DOHH2 (cell line): Measurements from ENCODE around the gene PIK3AP1.

ENCODE experiments used
- H3F3A ChIP-seq: fragments of 200-600 bp; sonication (generic), shearing (Covaris generic); 2 replicates; pipeline ENCODE4 v1.6.0; 2016; ENCODE audit warnings: antibody characterized with exemption, mild to moderate bottlenecking; ENCODE audit not compliant: control insufficient read depth, insufficient read depth
- H3K27ac ChIP-seq: fragments of 200-600 bp; sonication (generic); 2 replicates; pipeline ENCODE4 v1.5.1; 2014; ENCODE audit warnings: low read depth, mild to moderate bottlenecking, low read length, moderate library complexity
- H3K27me3 ChIP-seq: fragments of 200-600 bp; sonication (generic); 2 replicates; pipeline ENCODE4 v1.6.1; 2014; ENCODE audit warnings: mild to moderate bottlenecking, low read length, mixed read lengths; ENCODE audit not compliant: control insufficient read depth
- H3K36me3 ChIP-seq: fragments of 200-600 bp; sonication (generic); 2 replicates; pipeline ENCODE4 v1.6.1; 2014; ENCODE audit warnings: mild to moderate bottlenecking, low read length, moderate library complexity, mixed read lengths; ENCODE audit not compliant: control insufficient read depth
- H3K4me1 ChIP-seq: fragments of 200-600 bp; sonication (generic); 2 replicates; pipeline ENCODE4 v1.6.1; 2014; ENCODE audit warnings: mild to moderate bottlenecking, low read length, mixed read lengths; ENCODE audit not compliant: control insufficient read depth
- H3K4me2 ChIP-seq: fragments of 200-600 bp; sonication (generic); 2 replicates; pipeline ENCODE4 v1.6.0; 2014; ENCODE audit warnings: mild to moderate bottlenecking, low read length, moderate library complexity
- H3K4me3 ChIP-seq: fragments of 200-600 bp; sonication (generic); 2 replicates; pipeline ENCODE4 v1.5.1; 2014; ENCODE audit warnings: mild to moderate bottlenecking, low read length, mixed read lengths
- H3K79me2 ChIP-seq: fragments of 200-600 bp; sonication (generic); 2 replicates; pipeline ENCODE4 v1.6.1; 2014; ENCODE audit warnings: mild to moderate bottlenecking, low read length, mixed read lengths; ENCODE audit not compliant: control insufficient read depth
- H3K9me2 ChIP-seq: fragments of 200-600 bp; sonication (generic); replicated peaks from 2 replicates; pipeline ENCODE4 v1.6.1; 2014; ENCODE audit warnings: mild to moderate bottlenecking, low read length, mixed read lengths; ENCODE audit not compliant: control insufficient read depth
- H3K9me3 ChIP-seq: fragments of 200-600 bp; sonication (generic); 2 replicates; pipeline ENCODE4 v1.6.1; 2014; ENCODE audit warnings: antibody characterized with exemption, low read length, mixed read lengths; ENCODE audit not compliant: control insufficient read depth, insufficient read depth
- H4K20me1 ChIP-seq: fragments of 200-600 bp; sonication (generic); 2 replicates; pipeline ENCODE4 v1.6.0; 2014; ENCODE audit warnings: low read depth, mild to moderate bottlenecking, antibody characterized with exemption, low read length, moderate library complexity; ENCODE audit not compliant: control insufficient read depth, insufficient read depth
- EZH2phosphoT487 ChIP-seq: fragments of 200-600 bp; sonication (generic); IDR thresholded peaks from 2 replicates; pipeline ENCODE4 v1.6.1; 2017; ENCODE audit warnings: borderline replicate concordance, mild to moderate bottlenecking, antibody characterized with exemption, low read length, moderate library complexity, mixed read lengths
- TF ChIP-seq, protein P1 (sequence below): fragments of 200-600 bp; sonication (generic); IDR thresholded peaks from one replicate; pipeline ENCODE4 v1.5.1; 2014; ENCODE audit warnings: antibody characterized with exemption, mild to moderate bottlenecking, low read depth, low read length; ENCODE audit not compliant: poor library complexity, severe bottlenecking

The PIK3AP1 gene

DNA sequence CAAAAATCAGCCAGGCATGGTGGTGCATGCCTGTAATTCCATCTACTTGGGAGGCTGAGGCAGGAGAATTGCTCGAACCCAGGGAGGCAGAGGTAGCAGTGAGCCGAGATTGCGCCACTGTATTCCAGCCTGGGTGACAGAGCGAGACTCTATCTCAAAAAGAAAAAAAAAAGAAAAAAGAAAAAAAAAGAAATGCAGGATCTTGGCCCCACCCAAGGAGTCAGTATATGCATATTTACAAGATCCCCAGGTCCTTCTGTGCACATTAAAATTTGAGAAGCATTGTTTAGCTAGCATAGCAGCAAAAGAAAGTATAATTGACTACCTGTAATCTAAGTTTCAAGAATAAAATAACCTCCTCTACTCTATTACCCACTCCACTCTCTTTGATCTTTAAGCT, 15.8 kb downstream of the PIK3AP1 start:
- TF ChIP-seq EZH2phosphoT487 = no peak
- TF ChIP-seq, protein P1, sequence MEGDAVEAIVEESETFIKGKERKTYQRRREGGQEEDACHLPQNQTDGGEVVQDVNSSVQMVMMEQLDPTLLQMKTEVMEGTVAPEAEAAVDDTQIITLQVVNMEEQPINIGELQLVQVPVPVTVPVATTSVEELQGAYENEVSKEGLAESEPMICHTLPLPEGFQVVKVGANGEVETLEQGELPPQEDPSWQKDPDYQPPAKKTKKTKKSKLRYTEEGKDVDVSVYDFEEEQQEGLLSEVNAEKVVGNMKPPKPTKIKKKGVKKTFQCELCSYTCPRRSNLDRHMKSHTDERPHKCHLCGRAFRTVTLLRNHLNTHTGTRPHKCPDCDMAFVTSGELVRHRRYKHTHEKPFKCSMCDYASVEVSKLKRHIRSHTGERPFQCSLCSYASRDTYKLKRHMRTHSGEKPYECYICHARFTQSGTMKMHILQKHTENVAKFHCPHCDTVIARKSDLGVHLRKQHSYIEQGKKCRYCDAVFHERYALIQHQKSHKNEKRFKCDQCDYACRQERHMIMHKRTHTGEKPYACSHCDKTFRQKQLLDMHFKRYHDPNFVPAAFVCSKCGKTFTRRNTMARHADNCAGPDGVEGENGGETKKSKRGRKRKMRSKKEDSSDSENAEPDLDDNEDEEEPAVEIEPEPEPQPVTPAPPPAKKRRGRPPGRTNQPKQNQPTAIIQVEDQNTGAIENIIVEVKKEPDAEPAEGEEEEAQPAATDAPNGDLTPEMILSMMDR = no peak
- no peaks in the 10 kb centered on the region for H3K9me2 ChIP-seq
- peak overlapping the region; percentile 97 for H3K27ac ChIP-seq
- H3K4me2 ChIP-seq = peak overlapping the region; percentile 93
- peaks cover 97% of the 10 kb centered on the region for H3K4me1 ChIP-seq
- H3F3A ChIP-seq = peaks cover 81% of the 10 kb centered on the region
- peaks cover 96% of the 10 kb centered on the region for H3K79me2 ChIP-seq
- peak overlapping the region; percentile 82 for H3K4me3 ChIP-seq
- peaks cover 83% of the 10 kb centered on the region for H3K36me3 ChIP-seq
- H4K20me1 ChIP-seq = no peaks in the 10 kb centered on the region
- no peaks in the 10 kb centered on the region for H3K9me3 ChIP-seq
- H3K27me3 ChIP-seq = no peaks in the 10 kb centered on the region

DNA sequence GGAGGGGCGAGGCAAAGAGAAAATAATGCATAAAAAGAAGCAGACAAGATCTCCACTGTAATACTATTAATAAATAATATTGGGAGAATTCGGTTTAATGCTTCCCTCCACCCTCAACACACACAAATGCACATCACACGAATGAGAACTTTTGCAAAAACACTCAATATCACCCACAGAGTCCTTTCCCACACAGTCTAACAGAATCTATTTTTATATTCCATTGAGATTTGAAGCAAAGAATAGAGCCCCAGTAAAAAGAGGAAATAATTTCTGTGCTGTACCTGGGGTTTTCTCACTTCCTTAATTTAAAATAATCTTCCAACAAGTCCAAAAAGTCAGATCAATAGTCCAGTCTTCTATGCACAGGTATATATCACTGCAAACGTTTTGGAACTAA, 17.0 kb downstream of the PIK3AP1 start:
- no peaks in the 10 kb centered on the region for H3K9me2 ChIP-seq
- H3K4me1 ChIP-seq = peaks cover 94% of the 10 kb centered on the region
- H3K79me2 ChIP-seq = peaks cover 96% of the 10 kb centered on the region
- peaks cover 71% of the 10 kb centered on the region for H3F3A ChIP-seq
- H3K27ac ChIP-seq = peak overlapping the region; percentile 97
- peaks cover 76% of the 10 kb centered on the region for H3K36me3 ChIP-seq
- peak overlapping the region; percentile 82 for H3K4me3 ChIP-seq
- TF ChIP-seq, protein P1 = no peak
- TF ChIP-seq EZH2phosphoT487 = no peak
- H3K4me2 ChIP-seq = peak overlapping the region; percentile 93
- no peaks in the 10 kb centered on the region for H4K20me1 ChIP-seq
- H3K27me3 ChIP-seq = no peaks in the 10 kb centered on the region
- no peaks in the 10 kb centered on the region for H3K9me3 ChIP-seq

DNA sequence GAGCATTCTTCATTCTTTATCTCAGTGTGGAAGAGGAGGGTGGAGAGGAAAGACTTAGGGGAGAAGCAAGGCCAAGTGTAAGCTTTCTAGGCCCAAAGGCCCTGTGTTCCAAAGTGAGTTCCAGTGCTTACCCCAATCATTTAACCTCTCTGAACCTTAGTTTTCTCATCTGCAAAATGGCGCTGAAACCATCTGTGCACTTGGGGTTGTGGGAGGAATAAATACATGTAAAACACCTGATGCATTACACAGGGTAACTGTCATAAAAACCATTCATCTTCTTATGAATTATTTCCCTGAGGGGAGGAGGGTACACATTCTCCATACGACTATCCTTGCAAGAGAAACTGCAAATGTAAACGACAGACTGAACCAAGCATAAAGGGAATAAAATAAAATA, 19.0 kb downstream of the PIK3AP1 start:
- no peaks in the 10 kb centered on the region for H3K9me3 ChIP-seq
- H4K20me1 ChIP-seq = peaks cover 8% of the 10 kb centered on the region
- peak overlapping the region; percentile 93 for H3K4me2 ChIP-seq
- peak overlapping the region; percentile 97 for H3K27ac ChIP-seq
- peaks cover 94% of the 10 kb centered on the region for H3K4me1 ChIP-seq
- TF ChIP-seq, protein P1 = no peak
- TF ChIP-seq EZH2phosphoT487 = no peak
- H3K36me3 ChIP-seq = peaks cover 76% of the 10 kb centered on the region
- peaks cover 96% of the 10 kb centered on the region for H3K79me2 ChIP-seq
- peak overlapping the region; percentile 82 for H3K4me3 ChIP-seq
- H3K27me3 ChIP-seq = no peaks in the 10 kb centered on the region
- H3F3A ChIP-seq = peaks cover 55% of the 10 kb centered on the region
- H3K9me2 ChIP-seq = no peaks in the 10 kb centered on the region
